OCI-LY7 (cell line): ENCODE data around the gene NAA15. TPM values are rescaled to one million over a fixed set of nuclear protein-coding genes. Genes with fewer than 3 reads are reported as not detected.

Experiments
- BruUV-seq: library from RNA; stranded (reverse); fragments of 400-500 nt; replicated peaks from 2 replicates; lab custom pipeline; 2021; lab: Mats Ljungman, UMichigan
- CTCF ChIA-PET: fragments of 300-600 bp; sonication (Branson Sonifier 250); formaldehyde crosslinking; loops from one replicate; lab custom pipeline; 2022; ENCODE audit warnings: antibody characterized with exemption; ENCODE audit not compliant: unreplicated experiment; lab: Charles Lee
- POLR2A ChIA-PET: fragments of 300-600 bp; sonication (Branson Sonifier 250); formaldehyde crosslinking; loops from one replicate; lab custom pipeline; 2022; ENCODE audit warnings: antibody characterized with exemption; lab: Charles Lee
- DNase-seq: peaks from one replicate; pipeline ENCODE4 v3.0.0-alpha.2; 2015; ENCODE audit warnings: low spot score
- H2AFZ ChIP-seq: fragments of 200-600 bp; sonication (generic), shearing (Covaris generic); 2 replicates; pipeline ENCODE4 v1.6.1; 2014; ENCODE audit warnings: mild to moderate bottlenecking, antibody characterized with exemption, low read length, moderate library complexity
- H3K27ac ChIP-seq: fragments of 200-600 bp; sonication (generic); 2 replicates; pipeline ENCODE4 v1.5.1; 2014; ENCODE audit warnings: mixed run types, low read depth, mild to moderate bottlenecking, moderate library complexity, low read length, inconsistent platforms; ENCODE audit not compliant: poor library complexity, severe bottlenecking
- H3K36me3 ChIP-seq: fragments of 200-600 bp; sonication (generic); 2 replicates; pipeline ENCODE4 v1.6.1; 2014; ENCODE audit warnings: mild to moderate bottlenecking, antibody characterized with exemption, low read length, moderate library complexity, mixed read lengths; ENCODE audit not compliant: insufficient read depth
- H3K4me1 ChIP-seq: fragments of 200-600 bp; sonication (generic); 2 replicates; pipeline ENCODE4 v1.5.1; 2014; ENCODE audit warnings: mild to moderate bottlenecking, low read length; ENCODE audit not compliant: insufficient read depth, poor library complexity, severe bottlenecking
- H3K4me2 ChIP-seq: fragments of 200-600 bp; sonication (generic); 2 replicates; pipeline ENCODE4 v1.6.1; 2014; ENCODE audit warnings: mild to moderate bottlenecking, low read length
- H3K4me3 ChIP-seq: fragments of 200-600 bp; sonication (generic); 2 replicates; pipeline ENCODE4 v1.5.1; 2014; ENCODE audit warnings: mild to moderate bottlenecking, low read depth, low read length; ENCODE audit not compliant: poor library complexity, severe bottlenecking
- H3K79me2 ChIP-seq: fragments of 200-600 bp; sonication (generic); 2 replicates; pipeline ENCODE4 v1.6.1; 2016; ENCODE audit warnings: low read depth, mild to moderate bottlenecking, low read length, moderate library complexity, mixed read lengths; ENCODE audit not compliant: insufficient read depth
- H3K9me2 ChIP-seq: fragments of 200-600 bp; sonication (generic); 2 replicates; pipeline ENCODE4 v1.6.1; 2016; ENCODE audit warnings: mild to moderate bottlenecking, low read length, mixed read lengths; ENCODE audit not compliant: insufficient read depth
- H3K9me3 ChIP-seq: fragments of 200-600 bp; sonication (generic); 2 replicates; pipeline ENCODE4 v1.6.1; 2014; ENCODE audit warnings: mild to moderate bottlenecking, mixed run types, low read length, mixed read lengths
- H4K20me1 ChIP-seq: fragments of 200-600 bp; sonication (generic); 2 replicates; pipeline ENCODE4 v1.6.1; 2014; ENCODE audit warnings: mild to moderate bottlenecking, antibody characterized with exemption, low read length, moderate library complexity, mixed read lengths; ENCODE audit not compliant: insufficient read depth
- EZH2phosphoT487 ChIP-seq: fragments of 200-600 bp; sonication (generic); IDR thresholded peaks from 2 replicates; pipeline ENCODE4 v1.6.1; 2018; ENCODE audit warnings: low read depth, borderline replicate concordance, mild to moderate bottlenecking, mixed run types, antibody characterized with exemption, low read length, moderate library complexity, mixed read lengths
- intact Hi-C: fragments of 100-400 bp; cut with micrococcal nuclease; formaldehyde crosslinking; loops from one replicate; pipeline ENCODE4 v1.10.0; 2022; ENCODE audit not compliant: unreplicated experiment
- total RNA-seq, 2 experiments: library from RNA; depleted of rRNA in 1 of 2; stranded (reverse); fragments of >200 nt in 1 of 2; shearing (Covaris generic) in 1 of 2; gene quantifications; 2 replicates each; pipeline ENCODE4 v1.2.3, GENCODE V29; 2014 to 2022
- TF ChIP-seq, protein P1 (sequence below): fragments of 200-600 bp; sonication (generic); conservative IDR thresholded peaks from 2 replicates; pipeline ENCODE4 v1.5.1; 2014; ENCODE audit warnings: mild to moderate bottlenecking, antibody characterized with exemption, low read length, moderate library complexity, mixed read lengths

Gene NAA15
- total RNA-seq, 2 experiments from 2014 or later: 45.3 to 95.9 TPM

DNA sequence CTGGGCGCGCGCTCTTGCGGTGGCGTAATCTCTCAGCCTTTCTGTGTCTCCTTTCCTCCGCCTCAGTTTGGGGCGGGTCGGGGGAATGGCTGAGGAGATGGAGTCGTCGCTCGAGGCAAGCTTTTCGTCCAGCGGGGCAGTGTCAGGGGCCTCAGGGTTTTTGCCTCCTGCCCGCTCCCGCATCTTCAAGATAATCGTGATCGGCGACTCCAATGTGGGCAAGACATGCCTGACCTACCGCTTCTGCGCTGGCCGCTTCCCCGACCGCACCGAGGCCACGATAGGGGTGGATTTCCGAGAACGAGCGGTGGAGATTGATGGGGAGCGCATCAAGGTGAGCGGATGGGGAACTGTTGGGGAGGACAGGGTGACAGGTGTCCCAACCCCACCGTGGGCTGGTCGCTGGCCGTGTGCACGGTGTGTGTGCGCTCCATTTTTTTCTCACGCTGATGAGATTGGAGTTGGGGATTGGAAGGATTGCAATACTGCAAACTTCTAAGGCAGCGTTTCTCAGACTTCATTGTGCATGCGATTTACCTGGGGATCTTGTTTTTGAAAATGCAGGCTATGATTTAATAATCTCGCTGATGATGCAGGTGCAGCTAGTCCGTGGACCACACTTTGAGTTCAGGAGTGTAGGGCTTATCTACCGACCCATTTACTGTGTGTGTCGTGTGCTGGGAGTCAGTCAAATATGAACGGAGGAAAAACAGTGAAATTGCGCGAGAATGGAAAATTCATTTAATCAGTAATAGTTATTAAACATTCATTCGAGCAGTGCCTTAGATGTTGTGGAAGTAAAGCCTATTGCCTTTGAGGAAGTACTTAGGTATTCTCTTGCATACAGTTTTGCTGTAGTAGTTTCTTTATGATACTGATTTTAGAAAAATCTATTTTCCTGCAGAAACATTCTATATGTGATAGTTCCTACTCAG lies 153.1 kb downstream of the NAA15 start, which contains the start of gene RAB33B:
RAB33B (plus strand) TSS at position 11 of the 935 bp plus-strand sequence; CDS start at position 86, 75 bp downstream.
- H3K79me2 ChIP-seq: peaks cover 65% of the 10 kb centered on the region
- H3K36me3 ChIP-seq: 0 out of 2 replicates have a peak, but pooled peaks cover 5% of the 10 kb centered on the region
- H3K27ac ChIP-seq: peak within 1 kb of the TSS; percentile 88
- H3K4me1 ChIP-seq: peaks cover 43% of the 10 kb centered on the region
- H3K4me3 ChIP-seq: peak within 1 kb of the TSS; percentile 82
- peaks cover 22% of the 10 kb centered on the region; the same call in 1 of the 2 replicates for H4K20me1 ChIP-seq
- TF ChIP-seq, protein P1, sequence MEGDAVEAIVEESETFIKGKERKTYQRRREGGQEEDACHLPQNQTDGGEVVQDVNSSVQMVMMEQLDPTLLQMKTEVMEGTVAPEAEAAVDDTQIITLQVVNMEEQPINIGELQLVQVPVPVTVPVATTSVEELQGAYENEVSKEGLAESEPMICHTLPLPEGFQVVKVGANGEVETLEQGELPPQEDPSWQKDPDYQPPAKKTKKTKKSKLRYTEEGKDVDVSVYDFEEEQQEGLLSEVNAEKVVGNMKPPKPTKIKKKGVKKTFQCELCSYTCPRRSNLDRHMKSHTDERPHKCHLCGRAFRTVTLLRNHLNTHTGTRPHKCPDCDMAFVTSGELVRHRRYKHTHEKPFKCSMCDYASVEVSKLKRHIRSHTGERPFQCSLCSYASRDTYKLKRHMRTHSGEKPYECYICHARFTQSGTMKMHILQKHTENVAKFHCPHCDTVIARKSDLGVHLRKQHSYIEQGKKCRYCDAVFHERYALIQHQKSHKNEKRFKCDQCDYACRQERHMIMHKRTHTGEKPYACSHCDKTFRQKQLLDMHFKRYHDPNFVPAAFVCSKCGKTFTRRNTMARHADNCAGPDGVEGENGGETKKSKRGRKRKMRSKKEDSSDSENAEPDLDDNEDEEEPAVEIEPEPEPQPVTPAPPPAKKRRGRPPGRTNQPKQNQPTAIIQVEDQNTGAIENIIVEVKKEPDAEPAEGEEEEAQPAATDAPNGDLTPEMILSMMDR: no peak
- TF ChIP-seq EZH2phosphoT487: no peak
- ChIA-PET CTCF (no interaction called here), POLR2A (interaction anchor here (0.6 to 2.0 kb wide), 3 partner anchors 103 to 223 kb away, joined by 5 to 10 read pairs (median 6); partner anchors contain the start of gene SETD7)
- H3K9me2 ChIP-seq: no peaks in the 10 kb centered on the region
- no peaks in the 10 kb centered on the region for H3K9me3 ChIP-seq
- BruUV-seq: TSS peak; percentile 56
- H2AFZ ChIP-seq: peak within 1 kb of the TSS; percentile 75
- intact Hi-C loops: loop anchor here (5.0 to 10.0 kb wide), 4 partner anchors 222 to 1210 kb away; partner anchors contain the start of genes MAML3 and SLC7A11
- H3K4me2 ChIP-seq: peak within 1 kb of the TSS; percentile 100
- peak; percentile 50 for DNase-seq

DNA sequence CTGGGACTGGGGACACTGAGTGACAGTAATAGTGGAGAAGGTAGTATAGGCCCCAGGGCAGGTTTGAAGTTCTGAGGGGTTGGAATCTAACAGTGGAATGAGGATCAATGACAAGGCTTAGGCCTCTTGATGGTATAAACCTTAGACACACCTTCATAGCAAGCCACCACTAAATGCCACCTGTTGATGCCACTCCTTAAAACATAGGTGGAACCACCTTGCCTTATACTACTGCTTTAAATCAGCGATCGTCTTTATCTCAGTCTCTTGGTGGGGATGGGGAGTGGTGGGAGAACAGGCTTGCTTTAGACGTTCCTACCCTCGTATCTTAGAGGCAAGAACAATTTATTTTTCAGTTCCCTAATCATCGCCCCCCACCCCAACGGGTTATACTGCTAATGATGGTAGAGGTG lies 153.8 kb downstream of the NAA15 start:
- Histone ChIP-seq H3K4me3 (peak overlapping the region; percentile 82), H3K79me2 (peaks cover 70% of the 10 kb centered on the region), H3K36me3 (0 out of 2 replicates have a peak, but pooled peaks cover 2% of the 10 kb centered on the region), H4K20me1 (peaks cover 22% of the 10 kb centered on the region; the same call in 1 of the 2 replicates), H3K27ac (peak overlapping the region; percentile 88), H3K9me2 (no peaks in the 10 kb centered on the region), H3K9me3 (no peaks in the 10 kb centered on the region), H3K4me1 (peaks cover 43% of the 10 kb centered on the region), H2AFZ (peak overlapping the region; percentile 75; the same call in 1 of the 2 replicates), H3K4me2 (peak overlapping the region; percentile 100)
- TF ChIP-seq, protein P1: no peak
- TF ChIP-seq EZH2phosphoT487: no peak
- POLR2A ChIA-PET: interaction anchor here (0.5 to 1.2 kb wide), 3 partner anchors 20 to 264 kb away, joined by 4 to 5 read pairs (median 4); no protein-coding TSS in a partner anchor
- CTCF ChIA-PET: no interaction called here
- intact Hi-C loops: loop anchor here (10.0 kb wide), 1 partner anchor 1210 kb away; the partner anchor contains the start of gene SLC7A11
- peak; percentile 18 for DNase-seq
- no TSS peak for BruUV-seq
